Heart left ventricle (tissue), 13 donors: Measurements from ENCODE around the gene UQCC5.

ENCODE experiments used
- CTCF ChIP-seq, 12 donors: fragments of 200-600 bp; sonication (generic) in 4 of 12; IDR thresholded peaks; one replicate each; pipeline versions ENCODE4 v1.5.0 to v1.8.0; 2018 to 2022; ENCODE audit warnings: antibody characterized with exemption in 12 of 12, mild to moderate bottlenecking in 5 of 12
- POLR2A ChIP-seq, 2 donors: fragments of 450-650 bp; IDR thresholded peaks; one replicate each; pipeline ENCODE4 v1.6.1; 2017; ENCODE audit warnings: antibody characterized with exemption in 2 of 2, mild to moderate bottlenecking in 2 of 2, moderate library complexity in 2 of 2
- donor health status: ischemic (EF 13 %, LVEDD 7.1; RV severe dilation, severe dysfunction).
- donor health status: DM: no; HTN: yes; CAD: no.
- donor health status: DM: no; HTN: no; CAD: no.
- donor health status: ischemic (EF 25% LVEDD 6.9; RV normal size, moderate dysfunction).
- donor health status: ischemic (EF 25% LVEDD 5.7; RV mildly dilated, moderate dysfunction).
- donor health status: ischemic (EF 35%, LVEDD 5.7; RV mildly dilated, moderate dysfunction).
- donor health status: nonischemic (EF 11% LVEDD 7.7; RV severe dilation, severe dysfunction).
- donor health status: DM: yes; HTN: yes; CAD: no.
- donor health status: PGD.
- donor health status: ischemic (EF 29% LVEDD 5.4; RV normal size, mild dysfunction).
- donor health status: nonischemic (EF 23%, LVEDD 6.1; RV moderate dilation, normal function).

DNA sequence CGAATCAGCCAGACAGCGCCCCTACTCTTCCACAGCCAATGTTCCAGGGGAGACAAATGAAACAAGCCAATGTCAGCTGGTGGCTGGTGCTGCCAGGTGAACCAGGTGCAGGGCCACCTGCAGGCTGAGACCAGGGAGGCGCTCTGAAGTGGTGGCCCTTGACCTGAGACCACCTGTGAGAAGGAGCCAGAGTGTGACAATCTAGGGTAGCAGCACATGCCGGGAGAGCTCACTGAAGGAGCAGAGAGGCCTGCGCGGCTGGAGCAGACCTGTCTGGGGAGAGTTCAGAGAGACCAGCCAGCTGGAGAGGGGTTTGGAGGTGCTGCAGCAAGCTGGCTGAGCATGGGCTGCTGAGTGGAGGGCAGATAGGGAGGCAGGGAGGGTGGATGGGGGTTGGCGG is 42.0 kb upstream of the UQCC5 start:
- TF ChIP-seq POLR2A (IDR thresholded peaks at IDR 0.05): no peak
- TF ChIP-seq CTCF (IDR thresholded peaks at IDR 0.05): no peak
